ENCODE data around the gene ATP5F1B. TPM values are rescaled to one million over a fixed set of nuclear protein-coding genes. Genes with fewer than 3 reads are reported as not detected.

ATP5F1B gene
- total RNA-seq, 1 experiment from 2014 or later: 1,051 TPM

GRCh38 chr12:56599041-56599440, 46.7 kb downstream of the ATP5F1B start:
- ChIA-PET POLR2A (no interaction called here), RAD21 (ENCODE audit: low non-redundant PET in 1 of 2, low total read pairs in 2 of 2, uncharacterized antibody in 2 of 2, unreplicated experiment in 2 of 2) (no interaction called here), CTCF (no interaction called here)
- H3K79me2 ChIP-seq (ENCODE audit: insufficient read depth, low read length): no peaks in the 10 kb centered on the region
- peaks cover 51 to 54% of the 10 kb centered on the region in 2 experiments; a peak in 3 of 4 replicates for H3K36me3 ChIP-seq (ENCODE audit: control insufficient read depth in 1 of 2, insufficient read depth in 2 of 2, low read length in 2 of 2)
- BruUV-seq (replicated peaks): no TSS peak
- no peaks in the 10 kb centered on the region for H4K20me1 ChIP-seq (ENCODE audit: insufficient read depth)
- no peaks in the 10 kb centered on the region for H3K9me3 ChIP-seq (ENCODE audit: control insufficient read depth in 1 of 2, insufficient read depth in 1 of 2, low read depth in 1 of 2, low read length in 2 of 2)
- H3K4me2 ChIP-seq (ENCODE audit: low read length): no peak overlapping the region
- TF ChIP-seq CEBPB (IDR thresholded peaks at IDR 0.05; ENCODE audit: low read depth) (no peak), POLR2A (IDR thresholded peaks at IDR 0.05; ENCODE audit: borderline replicate concordance, extremely low read depth, insufficient read depth, insufficient read length) (no peak), ZNF274 (IDR thresholded peaks at IDR 0.05; ENCODE audit: low read depth, low read length) (no peak), EGR1 (IDR thresholded peaks at IDR 0.05; ENCODE audit: low read depth) (no peak), REST (IDR thresholded peaks at IDR 0.05; ENCODE audit: low read depth) (no peak), ZBTB33 (IDR thresholded peaks at IDR 0.05; ENCODE audit: extremely low read depth, insufficient replicate concordance, low read length) (no peak), EZH2phosphoT487 (IDR thresholded peaks at IDR 0.05; ENCODE audit: borderline replicate concordance) (no peak), YY1 (IDR thresholded peaks at IDR 0.05; ENCODE audit: extremely low read depth, insufficient replicate concordance, low read depth, low read length) (no peak), SIN3A (IDR thresholded peaks at IDR 0.05; ENCODE audit: low read depth) (no peak), CBX3 (IDR thresholded peaks at IDR 0.05; ENCODE audit: low read depth) (no peak), EZH2 (IDR thresholded peaks at IDR 0.05) (no peak), SRF (IDR thresholded peaks at IDR 0.05; ENCODE audit: low read depth) (no peak), CTCF (IDR thresholded peaks at IDR 0.05 in 2 of 3, conservative IDR thresholded peaks at IDR 0.05 in 1 of 3; ENCODE audit: borderline replicate concordance in 1 of 3, insufficient read depth in 1 of 3, low read depth in 2 of 3, low read length in 2 of 3) (no peak), SP1 (IDR thresholded peaks at IDR 0.05; ENCODE audit: low read depth) (no peak), JUND (IDR thresholded peaks at IDR 0.05) (no peak), ZFX (IDR thresholded peaks at IDR 0.05) (no peak), FOSL1 (IDR thresholded peaks at IDR 0.05; ENCODE audit: low read depth) (no peak), MAX (IDR thresholded peaks at IDR 0.05) (no peak), TCF7L2 (IDR thresholded peaks at IDR 0.05; ENCODE audit: borderline replicate concordance, extremely low read depth, insufficient read depth, insufficient read length) (no peak)
- no peak overlapping the region for H3K9ac ChIP-seq (ENCODE audit: low read length)
- no peak for ATAC-seq
- no peak overlapping the region for H3K27ac ChIP-seq (ENCODE audit: low read depth, low read length)
- no peak overlapping the region for H2AFZ ChIP-seq (ENCODE audit: low read depth, low read length, poor library complexity, severe bottlenecking)
- H3K27me3 ChIP-seq (ENCODE audit: insufficient read depth, low read length): no peaks in the 10 kb centered on the region
- peaks cover 0 to 5% of the 10 kb centered on the region in 2 experiments; a peak in 1 of 4 replicates for H3K4me1 ChIP-seq (ENCODE audit: control insufficient read depth in 1 of 2, insufficient read depth in 2 of 2, low read length in 2 of 2)
- no peak overlapping the region for H3K4me3 ChIP-seq (replicated peaks in 1 of 2; ENCODE audit: low read depth in 1 of 2, low read length in 2 of 2)
- no peak for DNase-seq (ENCODE audit: low read depth, low spot score)
- no peaks in the 10 kb centered on the region for H3K9me2 ChIP-seq (ENCODE audit: insufficient read depth)
- intact Hi-C loops (cut with micrococcal nuclease): no loop called here

Measured in HCT116 (cell line).